Tibial nerve (tissue), 4 donors: ENCODE results near the gene CLEC18C. TPM values are rescaled to one million over a fixed set of nuclear protein-coding genes. Genes with fewer than 3 reads are reported as not detected.
"Not testable (repeated sequence)": the region's sequence is repeated elsewhere in the genome, so short reads cannot be mapped to it uniquely, and the experiment has no call there.

ENCODE experiments used
- DNase-seq, 2 donors: peaks; one replicate each; pipeline ENCODE4 v3.0.0-alpha.2; 2019; ENCODE audit warnings: low spot score in 2 of 2
- H3K27ac ChIP-seq, 4 donors: fragments of 200-600 bp; sonication (generic) in 3 of 4; one replicate each; pipeline ENCODE4 v1.5.1; 2017 to 2019; ENCODE audit warnings: mild to moderate bottlenecking in 1 of 4
- H3K27me3 ChIP-seq, 2 donors: fragments of 200-600 bp; sonication (generic) in 1 of 2; one replicate each; pipeline versions ENCODE4 v1.5.1 to v1.6.0; 2017 to 2019
- H3K36me3 ChIP-seq, 3 donors: fragments of 200-600 bp; sonication (generic); one replicate each; pipeline ENCODE4 v1.5.1; 2018 to 2019
- H3K4me1 ChIP-seq, 4 donors: fragments of 200-600 bp; sonication (generic) in 3 of 4; one replicate each; pipeline ENCODE4 v1.5.1; 2017 to 2019
- H3K4me3 ChIP-seq, 4 donors: fragments of 200-600 bp; sonication (generic) in 3 of 4; one replicate each; pipeline ENCODE4 v1.5.1; 2017 to 2019; ENCODE audit warnings: mild to moderate bottlenecking in 1 of 4, moderate library complexity in 1 of 4
- H3K9me3 ChIP-seq, 4 donors: fragments of 200-600 bp; sonication (generic) in 3 of 4; one replicate each; pipeline ENCODE4 v1.5.1; 2017 to 2019
- WGBS, 2 donors: methylation state at CpG; one replicate each; pipeline ENCODE4 v1.1.5; 2018; 5-methylcytosine and 5-hydroxymethylcytosine counted together
- total RNA-seq, 4 donors: library from RNA; depleted of rRNA; stranded (reverse); fragments of >200 nt; gene quantifications; one replicate each; pipeline ENCODE4 v1.1.0, GENCODE V29; 2016

The CLEC18C gene
- total RNA-seq, 4 donors from 2014 or later = 0.30 to 2.5 (median 0.76) TPM

DNA sequence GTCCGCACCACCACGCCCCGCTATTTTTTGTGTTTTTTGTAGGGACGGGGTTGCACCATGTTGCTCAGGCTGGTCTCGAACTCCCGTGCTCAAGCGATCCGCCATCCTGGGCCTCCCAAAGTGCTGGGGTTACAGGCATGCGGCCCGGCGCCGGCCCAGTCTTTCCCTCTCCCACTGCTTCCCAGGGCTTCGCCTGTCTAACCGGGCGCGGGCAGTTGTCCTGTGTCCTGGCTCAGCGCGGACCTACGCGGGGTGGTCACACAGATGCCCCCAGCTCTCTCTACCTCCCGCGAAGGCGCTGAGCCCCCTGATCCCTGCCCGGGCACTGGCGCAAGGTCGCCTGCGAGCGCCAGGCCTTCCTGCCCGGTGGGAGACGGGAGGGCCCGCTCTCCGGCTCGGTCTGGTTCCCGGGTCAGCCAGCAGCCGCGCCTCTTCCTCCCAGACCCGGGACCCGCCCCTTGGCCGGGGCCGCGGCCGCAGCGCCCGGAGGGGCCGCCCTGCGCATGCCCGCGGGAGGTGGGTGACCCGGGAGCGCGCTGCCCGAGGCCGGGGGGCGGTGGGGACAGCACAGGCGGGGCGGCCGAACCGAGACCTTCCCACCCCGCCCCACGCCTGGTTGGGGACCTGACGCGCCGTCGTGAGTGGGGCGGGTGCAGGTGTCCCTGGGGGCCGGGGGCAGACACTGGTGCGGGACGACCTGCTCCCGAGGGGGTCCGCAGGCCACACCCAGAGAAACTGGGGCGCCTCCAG is 14.4 kb downstream of the CLEC18C start:
- not testable (repeated sequence) for DNase-seq, H3K4me1 ChIP-seq, H3K9me3 ChIP-seq, H3K36me3 ChIP-seq, H3K27me3 ChIP-seq
- H3K27ac ChIP-seq = peak overlapping the region in 3 of 4 donors; percentile 59 to 82 (median 81)
- H3K4me3 ChIP-seq = peak overlapping the region; percentile 23 to 56 (median 33)
- WGBS, 2 donors = 70 to 83% methylated on average over 2 to 3 of the region's 71 CpGs

DNA sequence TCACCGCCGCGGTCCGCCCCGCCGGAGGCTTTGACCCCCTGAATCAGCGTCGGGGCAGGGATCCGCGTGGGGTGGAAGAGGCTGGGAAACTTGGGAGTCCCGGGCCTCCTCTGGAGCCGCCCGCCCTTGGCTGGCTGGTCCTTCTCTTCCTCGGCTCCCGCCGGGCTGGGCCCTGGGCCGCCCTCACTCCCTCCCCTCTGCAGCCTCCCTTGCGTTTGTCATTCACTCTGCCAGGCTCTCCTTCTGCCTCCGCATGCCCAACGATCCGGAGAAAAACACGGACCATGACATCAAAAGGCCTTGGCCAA is 15.0 kb downstream of the CLEC18C start:
- H3K4me3 ChIP-seq = peak overlapping the region in 3 of 4 donors; percentile 23 to 56 (median 29)
- not testable (repeated sequence) for DNase-seq
- peak overlapping the region in 3 of 4 donors; percentile 59 to 81 (median 72) for H3K27ac ChIP-seq

DNA sequence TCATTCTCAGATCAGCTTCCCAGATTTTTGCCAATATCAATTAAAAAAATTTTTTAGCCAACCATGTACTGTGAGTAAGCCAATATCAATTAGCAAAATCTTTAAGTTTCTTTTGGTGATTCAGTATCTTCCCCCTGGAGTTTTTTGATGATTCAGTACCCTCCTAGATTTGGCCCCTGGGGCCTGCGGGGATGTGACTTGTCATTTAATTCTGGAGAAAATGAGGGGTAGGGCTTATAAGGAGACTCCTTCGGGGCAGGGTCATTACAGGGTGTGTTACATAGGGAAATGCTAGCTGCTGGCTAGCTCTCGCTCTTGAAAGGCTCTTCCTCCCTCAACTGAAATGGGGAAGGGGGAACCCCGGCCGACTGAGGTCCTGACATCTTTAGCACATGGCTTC is 17.0 kb downstream of the CLEC18C start:
- not testable (repeated sequence) for H3K36me3 ChIP-seq, H3K27me3 ChIP-seq, DNase-seq, H3K4me1 ChIP-seq, H3K27ac ChIP-seq, H3K9me3 ChIP-seq, H3K4me3 ChIP-seq
- WGBS, 2 donors = no CpG with 5 or more reads among the region's 5 CpGs

More for the DNA sequence above, 15.0 kb downstream of the CLEC18C start:
- not testable (repeated sequence) for H3K27me3 ChIP-seq, H3K9me3 ChIP-seq, H3K36me3 ChIP-seq, H3K4me1 ChIP-seq
- no CpG with 5 or more reads among the region's 22 CpGs for WGBS, 2 donors

DNA sequence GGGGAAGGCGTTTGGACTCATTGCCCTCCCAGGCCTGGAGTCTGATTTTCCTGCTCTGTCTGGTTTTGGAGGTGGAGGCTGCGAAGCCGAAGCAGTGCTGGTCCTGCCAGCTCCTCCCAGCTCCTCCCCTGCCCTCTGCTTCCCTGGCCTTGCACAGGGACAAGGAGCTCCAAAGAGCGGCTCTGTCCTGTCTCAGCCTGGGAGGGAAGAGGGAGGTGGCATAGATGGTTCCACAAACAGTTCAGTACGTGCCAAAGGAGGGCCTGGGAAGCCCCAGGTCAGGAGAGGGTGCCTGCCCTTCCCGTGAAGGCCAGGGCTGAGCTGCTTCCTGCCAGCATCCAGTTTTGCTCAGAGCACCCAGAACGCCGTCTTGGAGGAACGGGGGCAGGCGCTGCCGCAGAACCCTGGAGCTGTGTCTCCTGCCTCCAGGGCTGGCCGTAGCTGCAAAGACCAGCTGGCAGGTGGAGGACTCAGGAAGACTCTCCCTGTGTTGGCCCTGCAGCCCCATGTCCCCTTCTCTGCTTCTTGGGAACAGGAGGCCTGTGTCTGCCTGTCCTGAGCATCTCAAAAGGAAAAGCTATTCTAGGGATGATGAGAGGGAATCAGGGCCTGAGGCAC is 23.2 kb downstream of the CLEC18C start:
- not testable (repeated sequence) for H3K27ac ChIP-seq

DNA sequence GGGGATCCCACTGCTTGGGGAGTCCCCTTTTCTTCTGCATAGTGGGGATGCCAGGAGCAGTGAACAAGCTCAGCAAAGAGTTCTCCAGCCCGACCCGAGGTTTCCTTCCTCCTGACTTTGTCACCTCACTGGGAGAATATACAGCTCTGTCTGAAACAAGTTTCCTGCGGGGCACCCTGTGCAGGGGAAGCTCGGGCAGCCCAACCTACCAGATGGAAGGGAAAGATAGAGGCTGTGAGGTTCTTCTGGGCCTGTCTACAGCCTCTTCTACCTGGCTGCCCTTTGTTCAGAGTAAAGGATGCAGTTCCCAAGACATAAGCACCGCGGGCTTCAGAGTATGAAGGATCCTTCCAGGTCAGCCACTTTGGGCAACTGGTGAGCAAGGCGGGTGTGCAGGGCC is 24.0 kb downstream of the CLEC18C start:
- not testable (repeated sequence) for H3K27me3 ChIP-seq
- 74 to 75% methylated on average over 5 to 6 of the region's 7 CpGs for WGBS, 2 donors

More for the DNA sequence above, 23.2 kb downstream of the CLEC18C start:
- H3K27me3 ChIP-seq, H3K9me3 ChIP-seq, H3K36me3 ChIP-seq, DNase-seq, H3K4me3 ChIP-seq: not testable (repeated sequence)
- H3K4me1 ChIP-seq = peaks cover 0 to 11% (median 4%) of the 10 kb centered on the region in 4 donors
- 35% methylated on average over 6 of the region's 12 CpGs; no CpG with 5 or more reads in 1 of the 2 donors for WGBS, 2 donors

DNA sequence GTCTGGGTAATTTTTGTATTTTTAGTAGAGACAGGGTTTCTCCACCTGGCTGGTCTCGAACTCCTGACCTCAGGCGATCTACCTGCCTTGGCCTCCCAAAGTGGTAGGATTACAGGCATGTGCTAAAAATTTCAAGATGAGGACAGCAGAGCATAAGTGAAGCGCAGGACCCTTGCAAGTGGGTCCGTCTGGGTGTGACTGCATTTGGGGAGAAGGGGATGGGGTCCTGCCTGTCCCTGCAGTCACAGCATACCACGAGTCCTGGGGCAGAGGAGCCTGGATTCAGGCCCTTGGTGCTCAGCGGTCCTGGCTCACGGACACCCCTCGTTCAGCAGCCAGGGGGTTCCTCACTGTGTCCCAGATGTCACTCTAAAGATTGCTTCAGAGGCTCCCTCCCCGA is 24.6 kb downstream of the CLEC18C start:
- WGBS, 2 donors = 93% methylated on average over 3 to 8 of the region's 9 CpGs
- H3K36me3 ChIP-seq, H3K27me3 ChIP-seq, DNase-seq, H3K4me3 ChIP-seq, H3K9me3 ChIP-seq: not testable (repeated sequence)
- peak overlapping the region in 1 of 4 donors; percentile 34 for H3K27ac ChIP-seq
- peaks cover 0 to 11% (median 4%) of the 10 kb centered on the region in 4 donors for H3K4me1 ChIP-seq

More for the DNA sequence above, 24.0 kb downstream of the CLEC18C start:
- not testable (repeated sequence) for H3K4me3 ChIP-seq, H3K36me3 ChIP-seq, H3K27ac ChIP-seq, H3K9me3 ChIP-seq, DNase-seq
- peaks cover 0 to 11% (median 4%) of the 10 kb centered on the region in 4 donors for H3K4me1 ChIP-seq

DNA sequence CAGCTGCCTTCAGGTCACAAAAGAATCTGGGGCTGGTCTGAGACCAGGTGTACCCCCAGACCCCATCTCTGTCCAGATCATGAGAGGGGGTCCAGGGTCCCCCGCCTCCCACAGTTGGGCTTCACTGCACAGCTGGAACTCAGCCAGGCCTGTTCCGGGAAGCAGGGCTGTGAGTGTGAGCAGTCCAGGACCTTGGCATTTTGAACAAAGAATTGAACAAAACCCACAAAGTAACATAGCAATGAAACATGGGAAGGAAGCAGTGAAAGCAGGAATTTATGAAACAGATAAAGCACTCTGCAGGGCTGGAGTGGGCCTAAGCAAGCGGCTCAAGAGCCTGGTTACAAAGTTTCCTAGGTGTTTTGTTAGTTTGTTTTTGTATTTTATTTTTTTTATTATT is 25.1 kb downstream of the CLEC18C start:
- WGBS, 2 donors = 34 to 42% methylated on average over 3 of the region's 3 CpGs
- peaks cover 0 to 11% (median 4%) of the 10 kb centered on the region in 4 donors for H3K4me1 ChIP-seq
- H3K4me3 ChIP-seq, H3K27me3 ChIP-seq, H3K9me3 ChIP-seq, H3K36me3 ChIP-seq, DNase-seq: not testable (repeated sequence)
- H3K27ac ChIP-seq = peak overlapping the region in 2 of 4 donors; percentile 34 to 48

DNA sequence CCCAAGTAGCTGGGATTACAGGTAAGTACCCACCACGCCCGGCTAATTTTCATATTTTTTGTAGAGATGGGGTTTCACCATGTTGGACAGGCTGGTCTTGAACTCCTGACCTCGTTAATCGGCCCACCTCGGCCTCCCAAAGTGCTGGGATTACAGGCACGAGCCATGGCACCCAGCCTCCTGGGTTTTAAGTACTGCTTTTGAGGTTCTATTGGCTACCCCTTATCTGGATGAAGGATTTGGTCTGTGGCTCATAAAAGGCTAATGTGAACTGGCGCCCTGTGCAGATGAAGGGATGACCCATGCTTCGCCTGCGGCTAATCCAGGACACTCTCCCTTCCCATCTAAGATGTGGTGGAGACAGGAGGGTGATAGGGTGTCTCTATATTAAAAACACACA is 25.6 kb downstream of the CLEC18C start:
- DNase-seq = not testable (repeated sequence)
- 80 to 89% methylated on average over 9 of the region's 9 CpGs for WGBS, 2 donors

DNA sequence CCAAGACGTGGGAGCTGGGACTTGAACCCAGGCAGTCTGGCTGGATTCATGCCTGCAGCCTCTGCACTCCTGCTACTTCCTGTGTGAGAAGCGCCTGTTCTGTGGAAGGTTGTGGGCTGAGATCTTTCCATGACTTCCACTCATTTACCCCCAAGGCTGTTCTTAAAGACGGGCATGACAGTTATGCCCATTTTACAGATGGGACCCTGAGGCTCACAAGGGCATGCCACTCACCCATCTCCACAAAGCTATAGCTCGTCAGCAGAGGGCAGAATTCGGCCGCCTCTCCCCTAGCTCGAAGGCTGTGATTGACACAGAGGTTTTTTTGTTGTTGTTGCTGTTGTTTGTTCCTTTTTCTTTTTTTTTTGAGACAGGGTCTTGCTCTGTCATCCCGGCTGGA is 26.5 kb downstream of the CLEC18C start:
- not testable (repeated sequence) for H3K36me3 ChIP-seq, H3K27ac ChIP-seq, H3K27me3 ChIP-seq, DNase-seq, H3K4me3 ChIP-seq, H3K9me3 ChIP-seq
- peaks cover 0 to 11% (median 4%) of the 10 kb centered on the region in 4 donors for H3K4me1 ChIP-seq
- 71 to 86% methylated on average over 8 of the region's 8 CpGs for WGBS, 2 donors

More for the DNA sequence above, 25.6 kb downstream of the CLEC18C start:
- H3K9me3 ChIP-seq, H3K4me3 ChIP-seq, H3K36me3 ChIP-seq, H3K27me3 ChIP-seq: not testable (repeated sequence)
- peaks cover 0 to 11% (median 4%) of the 10 kb centered on the region in 4 donors for H3K4me1 ChIP-seq
- H3K27ac ChIP-seq = peak overlapping the region in 2 of 4 donors; percentile 34 to 48

DNA sequence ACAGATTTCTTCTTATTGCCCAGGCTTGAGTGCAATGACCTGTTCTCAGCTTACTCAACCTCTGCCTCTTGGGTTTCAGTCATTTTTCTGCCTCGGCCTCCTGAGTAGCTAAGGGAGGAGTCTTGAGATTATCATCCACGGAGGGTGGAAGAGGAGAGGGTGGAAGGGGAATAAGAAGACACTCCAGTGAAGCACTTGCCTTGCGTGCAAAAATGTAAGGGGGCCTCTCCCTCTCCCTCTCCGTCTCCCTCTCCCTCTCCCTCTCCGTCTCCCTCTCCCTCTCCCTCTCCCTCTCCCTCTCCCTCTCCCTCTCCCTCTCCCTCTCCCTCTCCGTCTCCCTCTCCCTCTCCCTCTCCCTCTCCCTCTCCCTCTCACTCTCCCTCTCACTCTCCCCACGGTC is 29.9 kb downstream of the CLEC18C start:
- H3K27me3 ChIP-seq, H3K36me3 ChIP-seq, H3K4me1 ChIP-seq, H3K9me3 ChIP-seq, H3K4me3 ChIP-seq, H3K27ac ChIP-seq, DNase-seq: not testable (repeated sequence)
- 56 to 60% methylated on average over 3 to 6 of the region's 7 CpGs for WGBS, 2 donors

DNA sequence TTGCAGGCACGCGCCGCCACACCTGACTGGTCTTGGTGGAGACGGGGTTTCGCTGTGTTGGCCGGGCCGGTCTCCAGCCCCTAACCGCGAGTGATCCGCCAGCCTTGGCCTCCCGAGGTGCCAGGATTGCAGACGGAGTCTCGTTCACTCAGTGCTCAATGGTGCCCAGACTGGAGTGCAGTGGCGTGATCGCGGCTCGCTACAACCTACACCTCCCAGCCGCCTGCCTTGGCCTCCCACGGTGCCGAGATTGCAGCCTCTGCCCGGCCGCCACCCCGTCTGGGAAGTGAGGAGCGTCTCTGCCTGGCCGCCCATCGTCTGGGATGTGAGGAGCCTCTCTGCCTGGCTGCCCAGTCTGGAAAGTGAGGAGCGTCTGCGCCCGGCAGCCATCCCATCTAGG is 30.4 kb downstream of the CLEC18C start:
- not testable (repeated sequence) for H3K9me3 ChIP-seq, H3K4me3 ChIP-seq, H3K4me1 ChIP-seq, DNase-seq, H3K27ac ChIP-seq, H3K27me3 ChIP-seq, H3K36me3 ChIP-seq
- 100% methylated on average over 1 to 12 of the region's 29 CpGs for WGBS, 2 donors

DNA sequence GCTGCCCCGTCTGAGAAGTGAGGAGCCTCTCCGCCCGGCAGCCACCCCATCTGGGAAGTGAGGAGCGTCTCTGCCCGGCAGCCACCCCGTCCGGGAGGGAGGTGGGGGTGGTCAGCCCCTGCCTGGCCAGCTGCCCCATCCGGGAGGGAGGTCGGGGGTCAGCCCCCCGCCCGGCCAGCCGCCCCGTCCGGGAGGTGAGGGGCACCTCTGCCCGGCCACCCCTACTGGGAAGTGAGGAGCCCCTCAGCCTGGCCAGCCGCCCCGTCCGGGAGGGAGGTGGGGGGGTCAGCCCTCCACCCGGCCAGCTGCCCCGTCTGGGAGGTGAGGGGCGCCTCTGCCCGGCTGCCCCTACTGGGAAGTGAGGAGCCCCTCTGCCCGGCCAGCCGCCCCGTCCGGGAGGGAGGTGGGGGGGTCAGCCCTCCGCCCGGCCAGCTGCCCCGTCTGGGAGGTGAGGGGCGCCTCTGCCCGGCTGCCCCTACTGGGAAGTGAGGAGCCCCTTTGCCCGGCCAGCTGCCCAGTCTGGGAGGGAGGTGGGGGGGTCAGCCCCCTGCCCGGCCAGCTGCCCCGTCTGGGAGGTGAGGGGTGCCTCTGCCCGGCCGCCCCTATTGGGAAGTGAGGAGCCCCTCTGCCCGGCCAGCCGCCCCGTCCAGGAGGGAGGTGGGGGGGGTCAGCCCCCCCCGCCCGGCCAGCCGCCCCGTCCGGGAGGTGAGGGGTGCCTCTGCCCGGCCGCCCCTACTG is 31.2 kb downstream of the CLEC18C start:
- H3K4me1 ChIP-seq, H3K27me3 ChIP-seq, H3K4me3 ChIP-seq, H3K36me3 ChIP-seq, H3K9me3 ChIP-seq, H3K27ac ChIP-seq, DNase-seq: not testable (repeated sequence)
- 87 to 91% methylated on average over 3 to 13 of the region's 46 CpGs for WGBS, 2 donors

DNA sequence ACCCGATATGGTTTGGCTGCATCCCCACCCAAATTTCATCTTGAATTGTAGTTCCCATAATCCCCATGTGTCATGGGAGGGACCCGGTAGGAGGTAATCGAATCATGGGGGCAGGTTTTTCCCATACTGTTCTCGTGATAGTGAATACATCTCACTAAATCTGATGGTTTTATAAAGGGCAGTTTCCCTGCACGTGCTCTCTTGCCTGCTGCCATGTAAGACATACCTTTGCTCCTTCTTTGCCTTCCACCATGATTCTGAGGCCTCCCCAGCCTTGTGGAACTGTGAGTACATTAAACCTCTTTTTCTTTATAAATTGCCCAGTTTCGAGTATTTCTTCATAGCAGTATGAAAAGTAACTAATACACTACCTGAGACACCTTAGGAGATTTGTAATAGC is 32.8 kb downstream of the CLEC18C start:
- 89 to 98% methylated on average over 6 of the region's 6 CpGs for WGBS, 2 donors
- not testable (repeated sequence) for H3K27ac ChIP-seq, H3K9me3 ChIP-seq, H3K4me1 ChIP-seq, H3K36me3 ChIP-seq, DNase-seq, H3K27me3 ChIP-seq, H3K4me3 ChIP-seq
